ENCODE measurements around the gene ZBTB7C. TPM values are rescaled to one million over a fixed set of nuclear protein-coding genes. Genes with fewer than 3 reads are reported as not detected.

ZBTB7C gene
- total and polyA plus RNA-seq, 4 experiments from 2014 or later = 0.23 TPM; not detected in 3

- Histone ChIP-seq H3K36me3 (ENCODE audit: insufficient read depth, low read length) (no peaks in the 10 kb centered on the region), H3K27ac (ENCODE audit: low read depth, low read length) (no peak overlapping the region), H3K4me1 (ENCODE audit: insufficient read depth, low read length) (no peaks in the 10 kb centered on the region), H3K9me3 (ENCODE audit: control insufficient read depth in 1 of 2, low read length in 2 of 2) (no peaks in the 10 kb centered on the region), H3K4me3 (ENCODE audit: low read length in 2 of 2) (no peak overlapping the region), H3K27me3 (ENCODE audit: insufficient read depth, low read length) (no peaks in the 10 kb centered on the region)
- no peak overlapping the region for H3K4me3 Mint-ChIP-seq
- H3K9me3 Mint-ChIP-seq = no peaks in the 10 kb centered on the region
- intact Hi-C loops (cut with micrococcal nuclease) = no loop called here
- H3K27me3 Mint-ChIP-seq = peaks cover 2% of the 10 kb centered on the region in 2 donors
- ChIA-PET POLR2A (ENCODE audit: partially characterized antibody) (no interaction called here), CTCF (ENCODE audit: partially characterized antibody) (no interaction called here)
- DNase-seq = no peak
- H3K27ac Mint-ChIP-seq = no peak overlapping the region
- peaks cover 0 to 3% (median under 1%) of the 10 kb centered on the region in 4 donors for H3K4me1 Mint-ChIP-seq
- H3K36me3 Mint-ChIP-seq = no peaks in the 10 kb centered on the region
These were observed 236.8 kb downstream of the ZBTB7C start for GRCh38 chr18:48172226-48173006.

- intact Hi-C loops (cut with micrococcal nuclease) = no loop called here
- Histone ChIP-seq H3K36me3 (ENCODE audit: insufficient read depth, low read length) (no peaks in the 10 kb centered on the region), H3K27me3 (ENCODE audit: insufficient read depth, low read length) (no peaks in the 10 kb centered on the region), H3K4me3 (ENCODE audit: low read length in 2 of 2) (no peak overlapping the region), H3K4me1 (ENCODE audit: insufficient read depth, low read length) (peaks cover 4% of the 10 kb centered on the region), H3K9me3 (ENCODE audit: control insufficient read depth in 1 of 2, low read length in 2 of 2) (no peaks in the 10 kb centered on the region), H3K27ac (ENCODE audit: low read depth, low read length) (no peak overlapping the region)
- Mint-ChIP-seq H3K9me3 (no peaks in the 10 kb centered on the region), H3K4me1 (peaks cover 5 to 10% (median 6%) of the 10 kb centered on the region in 4 donors), H3K4me3 (no peak overlapping the region), H3K36me3 (no peaks in the 10 kb centered on the region), H3K27me3 (peaks cover 0 to 2% of the 10 kb centered on the region in 2 donors), H3K27ac (peak overlapping the region in 2 of 7 donors; percentile 14 to 45)
- ChIA-PET CTCF (ENCODE audit: partially characterized antibody) (no interaction called here), POLR2A (ENCODE audit: partially characterized antibody) (no interaction called here)
- no peak for DNase-seq
These were observed 237.5 kb downstream of the ZBTB7C start for GRCh38 chr18:48171490-48172188.

GRCh38 chr18:48170651-48171050 lies 238.5 kb downstream of the ZBTB7C start:
- Mint-ChIP-seq H3K4me3 (no peak overlapping the region), H3K27ac (no peak overlapping the region), H3K9me3 (no peaks in the 10 kb centered on the region), H3K4me1 (peaks cover 5 to 10% (median 6%) of the 10 kb centered on the region in 4 donors), H3K27me3 (peaks cover 0 to 2% of the 10 kb centered on the region in 2 donors), H3K36me3 (no peaks in the 10 kb centered on the region)
- Histone ChIP-seq H3K27me3 (ENCODE audit: insufficient read depth, low read length) (no peaks in the 10 kb centered on the region), H3K36me3 (ENCODE audit: insufficient read depth, low read length) (no peaks in the 10 kb centered on the region), H3K4me3 (ENCODE audit: low read length in 2 of 2) (no peak overlapping the region), H3K9me3 (ENCODE audit: control insufficient read depth in 1 of 2, low read length in 2 of 2) (no peaks in the 10 kb centered on the region), H3K27ac (ENCODE audit: low read depth, low read length) (no peak overlapping the region), H3K4me1 (ENCODE audit: insufficient read depth, low read length) (peaks cover 5% of the 10 kb centered on the region)
- no peak for DNase-seq
- ChIA-PET POLR2A (ENCODE audit: partially characterized antibody) (no interaction called here), CTCF (ENCODE audit: partially characterized antibody) (no interaction called here)
- intact Hi-C loops (cut with micrococcal nuclease) = no loop called here

- no peak for DNase-seq
- H3K27me3 Mint-ChIP-seq = no peaks in the 10 kb centered on the region
- Histone ChIP-seq H3K27ac (ENCODE audit: low read depth, low read length) (no peak overlapping the region), H3K9me3 (ENCODE audit: control insufficient read depth in 1 of 2, low read length in 2 of 2) (no peaks in the 10 kb centered on the region), H3K27me3 (ENCODE audit: insufficient read depth, low read length) (no peaks in the 10 kb centered on the region), H3K4me3 (ENCODE audit: low read length in 2 of 2) (no peak overlapping the region), H3K4me1 (ENCODE audit: insufficient read depth, low read length) (peaks cover 5% of the 10 kb centered on the region), H3K36me3 (ENCODE audit: insufficient read depth, low read length) (no peaks in the 10 kb centered on the region)
- H3K27ac Mint-ChIP-seq = no peak overlapping the region
- peaks cover 5 to 10% (median 6%) of the 10 kb centered on the region in 4 donors for H3K4me1 Mint-ChIP-seq
- ChIA-PET POLR2A (ENCODE audit: partially characterized antibody) (no interaction called here), CTCF (ENCODE audit: partially characterized antibody) (no interaction called here)
- intact Hi-C loops (cut with micrococcal nuclease) = no loop called here
- no peaks in the 10 kb centered on the region for H3K9me3 Mint-ChIP-seq
- no peaks in the 10 kb centered on the region for H3K36me3 Mint-ChIP-seq
- no peak overlapping the region for H3K4me3 Mint-ChIP-seq
These were observed 240.3 kb downstream of the ZBTB7C start for GRCh38 chr18:48168861-48169260.

- Histone ChIP-seq H3K27me3 (ENCODE audit: insufficient read depth, low read length) (no peaks in the 10 kb centered on the region), H3K9me3 (ENCODE audit: control insufficient read depth in 1 of 2, low read length in 2 of 2) (no peaks in the 10 kb centered on the region), H3K4me1 (ENCODE audit: insufficient read depth, low read length) (peaks cover 5% of the 10 kb centered on the region), H3K4me3 (ENCODE audit: low read length in 2 of 2) (no peak overlapping the region), H3K27ac (ENCODE audit: low read depth, low read length) (no peak overlapping the region), H3K36me3 (ENCODE audit: insufficient read depth, low read length) (no peaks in the 10 kb centered on the region)
- Mint-ChIP-seq H3K4me3 (no peak overlapping the region), H3K27ac (no peak overlapping the region), H3K9me3 (no peaks in the 10 kb centered on the region), H3K4me1 (peaks cover 5 to 10% (median 6%) of the 10 kb centered on the region in 4 donors), H3K27me3 (no peaks in the 10 kb centered on the region), H3K36me3 (no peaks in the 10 kb centered on the region)
- no peak for DNase-seq
- intact Hi-C loops (cut with micrococcal nuclease) = no loop called here
- POLR2A ChIA-PET (ENCODE audit: partially characterized antibody) = no interaction called here
- CTCF ChIA-PET (ENCODE audit: partially characterized antibody) = no interaction called here
These were observed 241.3 kb downstream of the ZBTB7C start for GRCh38 chr18:48167897-48168253.

GRCh38 chr18:48166336-48166875 lies 242.8 kb downstream of the ZBTB7C start:
- Histone ChIP-seq H3K9me3 (ENCODE audit: control insufficient read depth in 1 of 2, low read length in 2 of 2) (no peaks in the 10 kb centered on the region), H3K27ac (ENCODE audit: low read depth, low read length) (no peak overlapping the region), H3K36me3 (ENCODE audit: insufficient read depth, low read length) (no peaks in the 10 kb centered on the region), H3K27me3 (ENCODE audit: insufficient read depth, low read length) (no peaks in the 10 kb centered on the region), H3K4me3 (ENCODE audit: low read length in 2 of 2) (no peak overlapping the region), H3K4me1 (ENCODE audit: insufficient read depth, low read length) (peaks cover 10% of the 10 kb centered on the region)
- CTCF ChIA-PET (ENCODE audit: partially characterized antibody) = interaction anchor here (1.3 kb wide), 1 partner anchor 415 kb away, joined by 3 read pairs; no protein-coding TSS in a partner anchor
- no peak for DNase-seq
- Mint-ChIP-seq H3K4me1 (peaks cover 5 to 14% (median 11%) of the 10 kb centered on the region in 4 donors), H3K36me3 (no peaks in the 10 kb centered on the region), H3K9me3 (no peaks in the 10 kb centered on the region), H3K27ac (no peak overlapping the region), H3K27me3 (no peaks in the 10 kb centered on the region), H3K4me3 (no peak overlapping the region)
- POLR2A ChIA-PET (ENCODE audit: partially characterized antibody) = no interaction called here
- intact Hi-C loops (cut with micrococcal nuclease) = no loop called here

GRCh38 chr18:48165111-48165866 lies 243.9 kb downstream of the ZBTB7C start:
- CTCF ChIA-PET (ENCODE audit: partially characterized antibody) = interaction anchor here (1.3 kb wide), 1 partner anchor 414 kb away, joined by 3 read pairs; no protein-coding TSS in a partner anchor

More at GRCh38 chr18:48165111-48165866, 243.9 kb downstream of the ZBTB7C start:
- Histone ChIP-seq H3K27me3 (ENCODE audit: insufficient read depth, low read length) (no peaks in the 10 kb centered on the region), H3K36me3 (ENCODE audit: insufficient read depth, low read length) (no peaks in the 10 kb centered on the region), H3K9me3 (ENCODE audit: control insufficient read depth in 1 of 2, low read length in 2 of 2) (no peaks in the 10 kb centered on the region), H3K4me1 (ENCODE audit: insufficient read depth, low read length) (peaks cover 10% of the 10 kb centered on the region), H3K27ac (ENCODE audit: low read depth, low read length) (no peak overlapping the region), H3K4me3 (ENCODE audit: low read length in 2 of 2) (no peak overlapping the region)
- intact Hi-C loops (cut with micrococcal nuclease) = no loop called here
- Mint-ChIP-seq H3K36me3 (no peaks in the 10 kb centered on the region), H3K9me3 (no peaks in the 10 kb centered on the region), H3K27ac (peak overlapping the region in 1 of 7 donors; percentile 69), H3K4me3 (no peak overlapping the region), H3K4me1 (peaks cover 6 to 18% (median 12%) of the 10 kb centered on the region in 4 donors), H3K27me3 (peaks cover 0 to 1% of the 10 kb centered on the region in 2 donors)
- DNase-seq = no peak
- POLR2A ChIA-PET (ENCODE audit: partially characterized antibody) = no interaction called here

All from CD4-positive, alpha-beta memory T cell (primary cell).